ENCODE results near the gene NSD2. TPM values are rescaled to one million over a fixed set of nuclear protein-coding genes. Genes with fewer than 3 reads are reported as not detected.
"Not testable (repeated sequence)": the region's sequence is repeated elsewhere in the genome, so short reads cannot be mapped to it uniquely, and the experiment has no call there.

Gene NSD2
- total and polyA plus RNA-seq, 4 donors = 59.0 to 102 (median 84.1) TPM

GRCh38 chr4:1830642-1831228 lies 40.5 kb upstream of the NSD2 start:
- no peak for DNase-seq (ENCODE audit: low read depth in 4 of 6, low spot score in 6 of 6)
- peaks cover 71% of the 10 kb centered on the region for H3K36me3 ChIP-seq (ENCODE audit: control insufficient read depth, insufficient read depth, low read length)
- WGBS (ENCODE audit: insufficient coverage) = 100% methylated on average over 3 of the region's 8 CpGs
- no peak overlapping the region for H3K27ac ChIP-seq (ENCODE audit: low read depth, low read length)
- H3K27me3 ChIP-seq (ENCODE audit: control insufficient read depth, insufficient read depth, low read length) = no peaks in the 10 kb centered on the region
- H3K9me3 ChIP-seq (ENCODE audit: control insufficient read depth, insufficient read depth, low read length) = no peaks in the 10 kb centered on the region
- no peaks in the 10 kb centered on the region for H3K4me1 ChIP-seq (ENCODE audit: control insufficient read depth, insufficient read depth, low read length)
- H3K4me3 ChIP-seq (ENCODE audit: low read depth, low read length) = no peak overlapping the region

GRCh38 chr4:1831331-1831730 lies 39.9 kb upstream of the NSD2 start:
- Histone ChIP-seq H3K9me3 (ENCODE audit: control insufficient read depth, insufficient read depth, low read length) (no peaks in the 10 kb centered on the region), H3K4me1 (ENCODE audit: control insufficient read depth, insufficient read depth, low read length) (no peaks in the 10 kb centered on the region), H3K4me3 (ENCODE audit: low read depth, low read length) (no peak overlapping the region), H3K27me3 (ENCODE audit: control insufficient read depth, insufficient read depth, low read length) (no peaks in the 10 kb centered on the region), H3K27ac (ENCODE audit: low read depth, low read length) (no peak overlapping the region), H3K36me3 (ENCODE audit: control insufficient read depth, insufficient read depth, low read length) (peaks cover 71% of the 10 kb centered on the region)
- DNase-seq (ENCODE audit: low read depth in 4 of 6, low spot score in 6 of 6) = no peak
- 96% methylated on average over 7 of the region's 8 CpGs for WGBS (ENCODE audit: insufficient coverage)

- WGBS (ENCODE audit: insufficient coverage) = 94% methylated on average over 18 of the region's 18 CpGs
- Histone ChIP-seq H3K27me3 (ENCODE audit: control insufficient read depth, insufficient read depth, low read length) (no peaks in the 10 kb centered on the region), H3K4me1 (ENCODE audit: control insufficient read depth, insufficient read depth, low read length) (no peaks in the 10 kb centered on the region), H3K4me3 (ENCODE audit: low read depth, low read length) (no peak overlapping the region), H3K9me3 (ENCODE audit: control insufficient read depth, insufficient read depth, low read length) (no peaks in the 10 kb centered on the region), H3K36me3 (ENCODE audit: control insufficient read depth, insufficient read depth, low read length) (peaks cover 74% of the 10 kb centered on the region), H3K27ac (ENCODE audit: low read depth, low read length) (no peak overlapping the region)
- no peak for DNase-seq (ENCODE audit: low read depth in 4 of 6, low spot score in 6 of 6)
These were observed 38.5 kb upstream of the NSD2 start for GRCh38 chr4:1832690-1833089.

- Histone ChIP-seq H3K4me1 (ENCODE audit: control insufficient read depth, insufficient read depth, low read length) (no peaks in the 10 kb centered on the region), H3K9me3 (ENCODE audit: control insufficient read depth, insufficient read depth, low read length) (no peaks in the 10 kb centered on the region), H3K27ac (ENCODE audit: low read depth, low read length) (no peak overlapping the region), H3K27me3 (ENCODE audit: control insufficient read depth, insufficient read depth, low read length) (no peaks in the 10 kb centered on the region), H3K36me3 (ENCODE audit: control insufficient read depth, insufficient read depth, low read length) (peaks cover 81% of the 10 kb centered on the region), H3K4me3 (ENCODE audit: low read depth, low read length) (no peak overlapping the region)
- WGBS (ENCODE audit: insufficient coverage) = 98% methylated on average over 14 of the region's 14 CpGs
- DNase-seq (ENCODE audit: low read depth in 4 of 6, low spot score in 6 of 6) = no peak
These were observed 37.7 kb upstream of the NSD2 start for GRCh38 chr4:1833307-1834046.

GRCh38 chr4:1834047-1834775 lies 37.0 kb upstream of the NSD2 start:
- Histone ChIP-seq H3K27me3 (ENCODE audit: control insufficient read depth, insufficient read depth, low read length) (no peaks in the 10 kb centered on the region), H3K4me3 (ENCODE audit: low read depth, low read length) (no peak overlapping the region), H3K9me3 (ENCODE audit: control insufficient read depth, insufficient read depth, low read length) (no peaks in the 10 kb centered on the region), H3K27ac (ENCODE audit: low read depth, low read length) (no peak overlapping the region), H3K36me3 (ENCODE audit: control insufficient read depth, insufficient read depth, low read length) (peaks cover 86% of the 10 kb centered on the region), H3K4me1 (ENCODE audit: control insufficient read depth, insufficient read depth, low read length) (no peaks in the 10 kb centered on the region)
- DNase-seq (ENCODE audit: low read depth in 4 of 6, low spot score in 6 of 6) = no peak
- WGBS (ENCODE audit: insufficient coverage) = 87% methylated on average over 21 of the region's 21 CpGs

- H3K4me1 ChIP-seq (ENCODE audit: control insufficient read depth, insufficient read depth, low read length); H3K27ac ChIP-seq (ENCODE audit: low read depth, low read length); H3K9me3 ChIP-seq (ENCODE audit: control insufficient read depth, insufficient read depth, low read length); DNase-seq (ENCODE audit: low read depth in 4 of 6, low spot score in 6 of 6); H3K4me3 ChIP-seq (ENCODE audit: low read depth, low read length); H3K27me3 ChIP-seq (ENCODE audit: control insufficient read depth, insufficient read depth, low read length): not testable (repeated sequence)
- 96% methylated on average over 4 of the region's 8 CpGs for WGBS (ENCODE audit: insufficient coverage)
- H3K36me3 ChIP-seq (ENCODE audit: control insufficient read depth, insufficient read depth, low read length) = peaks cover 92% of the 10 kb centered on the region
These were observed 35.4 kb upstream of the NSD2 start for GRCh38 chr4:1835836-1836235.

GRCh38 chr4:1836650-1837049 lies 34.5 kb upstream of the NSD2 start:
- Histone ChIP-seq H3K9me3 (ENCODE audit: control insufficient read depth, insufficient read depth, low read length) (no peaks in the 10 kb centered on the region), H3K4me1 (ENCODE audit: control insufficient read depth, insufficient read depth, low read length) (no peaks in the 10 kb centered on the region), H3K27me3 (ENCODE audit: control insufficient read depth, insufficient read depth, low read length) (no peaks in the 10 kb centered on the region), H3K27ac (ENCODE audit: low read depth, low read length) (no peak overlapping the region), H3K4me3 (ENCODE audit: low read depth, low read length) (no peak overlapping the region), H3K36me3 (ENCODE audit: control insufficient read depth, insufficient read depth, low read length) (peaks cover 92% of the 10 kb centered on the region)
- no peak for DNase-seq (ENCODE audit: low read depth in 4 of 6, low spot score in 6 of 6)
- WGBS (ENCODE audit: insufficient coverage) = 94% methylated on average over 5 of the region's 7 CpGs

GRCh38 chr4:1837069-1837468 lies 34.1 kb upstream of the NSD2 start:
- no peaks in the 10 kb centered on the region for H3K9me3 ChIP-seq (ENCODE audit: control insufficient read depth, insufficient read depth, low read length)
- 86% methylated on average over 9 of the region's 10 CpGs for WGBS (ENCODE audit: insufficient coverage)
- no peak overlapping the region for H3K4me3 ChIP-seq (ENCODE audit: low read depth, low read length)
- H3K36me3 ChIP-seq (ENCODE audit: control insufficient read depth, insufficient read depth, low read length) = peaks cover 92% of the 10 kb centered on the region
- H3K27me3 ChIP-seq (ENCODE audit: control insufficient read depth, insufficient read depth, low read length) = no peaks in the 10 kb centered on the region
- no peak overlapping the region for H3K27ac ChIP-seq (ENCODE audit: low read depth, low read length)
- no peak for DNase-seq (ENCODE audit: low read depth in 4 of 6, low spot score in 6 of 6)
- H3K4me1 ChIP-seq (ENCODE audit: control insufficient read depth, insufficient read depth, low read length) = no peaks in the 10 kb centered on the region

- H3K4me3 ChIP-seq (ENCODE audit: low read depth, low read length) = no peak overlapping the region
- DNase-seq (ENCODE audit: low read depth in 4 of 6, low spot score in 6 of 6) = no peak
- H3K4me1 ChIP-seq (ENCODE audit: control insufficient read depth, insufficient read depth, low read length) = no peaks in the 10 kb centered on the region
- peaks cover 90% of the 10 kb centered on the region for H3K36me3 ChIP-seq (ENCODE audit: control insufficient read depth, insufficient read depth, low read length)
- H3K27me3 ChIP-seq (ENCODE audit: control insufficient read depth, insufficient read depth, low read length) = no peaks in the 10 kb centered on the region
- WGBS (ENCODE audit: insufficient coverage) = 100% methylated on average over 3 of the region's 7 CpGs
- no peak overlapping the region for H3K27ac ChIP-seq (ENCODE audit: low read depth, low read length)
- H3K9me3 ChIP-seq (ENCODE audit: control insufficient read depth, insufficient read depth, low read length) = no peaks in the 10 kb centered on the region
These were observed 31.9 kb upstream of the NSD2 start for GRCh38 chr4:1839282-1839681.
